Stimulated activated CD4-positive, alpha-beta T cell treated with anti-CD3 and anti-CD28 coated beads, Interleukin-12 subunit alpha, Interleukin-12 subunit beta, amount 100 ng/mL, for 48 hours (primary cell): Measurements from ENCODE around the gene PARP9.

Source experiments
- DNase-seq, 3 donors: peaks; one replicate each; pipeline ENCODE4 v3.0.0-alpha.2; 2020; ENCODE audit warnings: low read depth in 2 of 3, low spot score in 1 of 3

The PARP9 gene

DNA sequence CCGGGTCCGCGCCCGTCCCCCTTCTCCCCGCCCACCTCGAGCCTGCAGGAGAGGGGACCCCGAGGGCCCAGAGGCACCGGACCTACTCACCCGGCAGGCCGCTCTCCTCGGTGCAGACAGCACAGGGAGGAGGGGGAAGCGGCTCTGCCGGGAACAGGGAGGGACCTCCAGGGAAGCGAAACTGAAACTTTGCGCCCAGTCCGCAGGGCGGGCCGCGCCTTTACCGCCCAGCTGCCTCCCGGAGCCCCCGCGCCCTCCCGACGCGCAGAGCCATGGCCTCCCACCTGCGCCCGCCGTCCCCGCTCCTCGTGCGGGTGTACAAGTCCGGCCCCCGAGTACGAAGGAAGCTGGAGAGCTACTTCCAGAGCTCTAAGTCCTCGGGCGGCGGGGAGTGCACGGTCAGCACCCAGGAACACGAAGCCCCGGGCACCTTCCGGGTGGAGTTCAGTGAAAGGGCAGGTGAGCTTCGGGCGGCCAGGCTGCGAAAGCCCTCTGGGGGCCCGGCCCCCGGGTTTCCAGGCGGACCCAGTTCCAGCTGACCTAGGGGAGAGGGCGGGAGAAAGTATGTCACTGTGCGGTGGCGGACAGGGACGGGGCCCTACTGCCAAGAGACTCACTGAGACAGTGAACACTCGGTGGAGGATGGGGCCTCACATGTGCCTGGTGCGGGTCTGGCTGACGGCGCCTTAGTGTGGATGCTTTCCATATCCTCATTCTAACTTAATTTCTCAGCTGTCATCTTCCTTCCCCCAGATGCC is at the start of gene PARP9, which contains the start of gene DTX3L:
Gene PARP9 (minus strand): TSS at position 146 of the 758 bp plus-strand sequence. CDS start 4,680 bp downstream, outside the sequence.
Gene DTX3L (plus strand): TSS at position 184 of the 758 bp plus-strand sequence. CDS start 89 bp downstream, at position 273.
- DNase-seq: peak; percentile 63 to 75 (median 70)

DNA sequence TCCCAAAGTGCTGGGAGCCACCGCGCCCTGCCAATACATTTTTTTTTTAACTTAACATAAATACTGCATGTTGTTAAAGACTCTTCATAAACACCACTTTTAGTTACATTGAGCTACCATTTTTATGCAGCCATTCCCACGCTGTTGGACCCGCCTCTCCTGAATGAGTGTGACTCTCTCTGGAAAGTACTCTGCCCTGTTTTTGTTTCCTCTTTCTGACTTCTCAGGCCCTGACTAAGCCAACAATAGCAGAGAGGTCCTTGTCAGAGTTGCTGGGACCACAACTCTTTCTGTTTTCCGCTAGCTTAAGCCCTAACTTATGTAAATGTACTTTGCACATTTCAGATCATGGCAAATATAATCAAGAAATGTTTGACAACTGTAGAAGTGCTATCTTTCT is 48.6 kb upstream of the PARP9 start:
- no peak for DNase-seq

DNA sequence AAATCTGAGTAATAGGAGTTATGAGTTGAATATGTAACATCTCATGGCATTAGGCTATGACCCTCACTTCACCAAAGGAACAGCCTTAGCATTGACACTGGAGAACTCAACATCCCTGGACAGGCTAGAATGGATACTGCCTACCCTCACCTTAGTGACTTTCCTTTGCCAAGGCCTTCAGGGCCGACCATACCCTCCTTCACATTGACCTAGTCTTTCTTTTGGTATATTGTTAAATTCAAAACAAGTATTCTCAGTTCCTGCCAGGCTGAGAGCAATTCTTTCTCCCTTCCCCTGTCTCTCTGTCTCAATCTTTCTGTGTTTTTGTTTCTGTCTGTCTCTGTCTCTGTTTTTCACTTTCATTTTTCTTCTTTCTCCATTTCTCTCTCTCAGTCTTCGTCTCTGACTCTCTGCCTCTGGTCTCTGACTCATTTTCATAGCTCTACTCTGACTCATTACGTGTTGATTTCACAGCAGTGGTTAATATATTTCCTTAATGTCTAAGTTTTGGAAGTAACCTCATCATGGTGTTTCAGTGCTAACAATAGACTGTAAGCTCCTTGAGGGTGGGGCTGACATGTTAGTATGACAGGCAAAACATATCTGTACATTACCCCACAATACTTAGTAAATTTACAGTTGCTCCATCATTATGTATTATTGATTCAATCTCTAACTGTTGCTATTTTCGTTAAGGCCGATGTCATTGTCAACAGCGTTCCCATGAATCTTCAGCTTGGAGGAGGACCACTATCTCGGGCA is 45.9 kb upstream of the PARP9 start:
- DNase-seq: peak in 1 of 3 donors; percentile 36

GRCh38 chr3:122608916-122609315 is 44.8 kb upstream of the PARP9 start:
- no peak for DNase-seq

- no peak for DNase-seq
Measured at GRCh38 chr3:122606330-122606729, 42.2 kb upstream of the PARP9 start.

GRCh38 chr3:122603056-122603455 is 39.0 kb upstream of the PARP9 start:
- DNase-seq: no peak

GRCh38 chr3:122602011-122602710 is 38.1 kb upstream of the PARP9 start:
- no peak for DNase-seq

DNA sequence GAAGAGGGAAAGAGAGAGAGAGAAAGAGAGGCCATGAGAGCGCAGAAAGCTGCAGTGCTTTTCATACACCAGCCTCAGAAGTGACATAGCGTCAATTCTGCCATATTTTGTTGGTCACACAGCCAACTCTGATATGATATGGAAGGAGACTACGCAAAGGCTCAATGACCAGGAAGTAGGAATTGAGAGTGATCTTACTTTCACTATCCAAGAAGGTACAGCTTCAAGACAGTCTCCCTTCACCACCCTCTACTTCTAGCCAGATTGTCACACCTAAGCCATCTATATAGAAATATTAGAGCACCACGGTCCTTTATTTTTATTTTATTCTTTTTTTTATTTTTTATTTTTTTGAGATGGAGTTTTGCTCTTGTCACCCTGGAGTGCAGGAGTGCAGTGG is 34.5 kb upstream of the PARP9 start:
- no peak for DNase-seq

DNA sequence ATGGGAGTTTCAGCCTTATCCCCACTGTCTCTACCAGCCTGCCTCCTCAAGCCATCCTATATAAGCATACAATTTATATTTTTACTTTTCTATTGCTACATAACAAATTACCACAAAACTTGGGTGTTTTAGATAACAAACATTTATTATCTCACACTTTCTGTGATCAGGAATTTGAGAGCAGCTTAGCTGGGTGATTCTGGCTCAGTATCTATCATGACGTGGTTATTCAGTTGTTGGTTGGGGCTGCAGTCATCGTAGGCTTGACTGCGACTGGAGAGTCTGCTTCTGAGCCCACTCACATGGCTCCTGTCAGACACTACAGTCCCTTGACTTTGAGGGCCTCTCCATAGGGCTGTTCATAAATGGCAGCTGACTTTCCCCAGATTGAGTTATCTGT is 34.1 kb upstream of the PARP9 start:
- DNase-seq: no peak

GRCh38 chr3:122594025-122594424 is 29.9 kb upstream of the PARP9 start:
- no peak for DNase-seq

DNA sequence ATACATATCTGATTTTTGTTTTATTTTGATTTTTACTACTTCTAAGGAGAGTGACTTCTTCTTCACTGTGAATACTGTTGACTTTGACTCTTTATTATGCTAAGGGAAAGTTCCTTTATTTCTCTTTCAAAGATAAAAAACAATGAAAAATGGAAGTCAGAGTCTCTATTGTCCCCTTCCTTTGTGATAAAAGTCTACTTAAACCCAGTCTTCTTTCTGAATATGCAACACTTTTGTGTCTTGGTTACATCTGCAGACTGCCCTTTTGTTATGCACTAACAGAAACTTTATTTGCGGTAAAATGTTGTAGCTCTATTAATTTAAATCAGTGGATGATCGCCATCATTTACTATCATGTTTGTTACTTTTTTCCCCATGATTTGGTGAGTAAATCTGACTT is 26.5 kb upstream of the PARP9 start:
- no peak for DNase-seq

DNA sequence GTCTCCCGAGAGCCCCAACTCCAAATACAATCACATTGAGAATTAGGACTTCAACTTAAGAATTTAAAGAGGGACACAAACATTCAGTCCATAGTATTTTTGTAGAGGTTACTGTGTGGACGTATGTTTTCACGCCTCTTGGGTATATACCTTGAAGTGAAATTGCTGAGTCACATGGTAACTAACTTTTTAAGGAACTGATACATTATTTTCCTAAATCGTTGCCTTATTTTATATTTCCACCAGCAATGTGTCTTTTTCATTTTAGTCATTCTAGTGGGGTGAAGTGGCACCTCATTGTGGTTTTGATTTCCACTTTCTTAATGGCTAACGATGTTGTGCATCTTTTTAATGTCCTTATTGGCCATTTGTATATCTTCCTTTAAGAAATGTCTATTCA is 25.2 kb upstream of the PARP9 start:
- DNase-seq: no peak

GRCh38 chr3:122587572-122587971 is 23.5 kb upstream of the PARP9 start:
- DNase-seq: no peak

- DNase-seq: no peak
Measured at GRCh38 chr3:122586773-122587485, 22.8 kb upstream of the PARP9 start.

DNA sequence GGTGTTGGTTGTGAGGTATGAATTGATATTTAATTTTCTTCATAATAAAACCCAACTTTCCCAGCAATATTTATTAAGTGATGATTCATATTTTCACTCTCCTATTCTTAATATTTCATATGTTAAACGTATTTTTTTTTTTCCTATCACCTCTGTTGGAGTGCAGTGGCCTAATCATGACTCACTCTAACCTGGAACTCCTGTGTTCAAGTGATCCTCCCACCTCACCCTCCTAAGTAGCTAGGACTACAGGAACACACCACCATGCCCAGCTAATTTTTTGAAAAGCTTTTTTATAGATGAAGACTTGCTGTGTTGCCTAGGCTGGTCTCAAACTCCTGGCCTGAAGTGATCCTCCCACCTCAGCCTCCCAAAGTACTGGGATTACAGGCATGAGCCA is 22.0 kb upstream of the PARP9 start:
- no peak for DNase-seq

DNA sequence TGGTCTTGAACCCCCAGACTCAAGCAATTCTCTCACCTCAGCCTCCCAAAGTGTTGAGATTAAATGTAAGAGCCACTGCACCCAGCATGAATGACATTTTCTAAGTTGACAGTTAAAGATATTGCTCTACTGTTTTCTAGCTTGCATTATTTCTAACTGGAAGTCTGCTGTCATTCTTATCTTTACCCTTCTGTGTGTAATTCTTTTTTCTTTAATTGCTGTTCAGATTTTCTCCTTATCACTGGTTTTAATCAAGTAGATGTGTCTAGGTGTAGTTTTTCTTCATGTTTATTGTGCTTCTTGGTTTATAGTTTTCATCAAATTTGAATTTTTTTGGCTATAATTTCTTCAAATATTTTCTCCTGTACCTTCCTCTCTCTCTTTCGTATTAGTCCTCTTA is 18.3 kb upstream of the PARP9 start:
- no peak for DNase-seq

DNA sequence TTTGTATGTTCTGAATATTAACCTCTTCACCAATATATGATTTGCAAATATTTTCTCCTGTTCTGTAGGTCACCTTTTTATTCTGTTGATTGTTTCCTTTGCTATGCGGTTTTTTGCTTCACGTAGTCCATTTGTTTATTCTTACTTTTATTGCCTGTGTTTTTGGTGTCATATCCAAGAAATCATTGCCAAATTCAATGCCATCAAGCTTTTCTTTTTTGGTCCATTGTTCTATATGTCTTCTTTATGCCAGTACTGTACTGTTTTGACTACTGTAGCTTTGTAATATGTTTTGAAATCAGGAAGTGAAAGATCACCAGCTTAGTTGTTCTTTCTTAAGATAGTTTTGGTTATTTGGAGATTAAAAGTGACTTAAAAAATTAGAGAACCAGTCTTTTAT is 17.5 kb upstream of the PARP9 start:
- no peak for DNase-seq

GRCh38 chr3:122580470-122580869 is 16.4 kb upstream of the PARP9 start:
- no peak for DNase-seq

GRCh38 chr3:122578069-122578740 is 14.1 kb upstream of the PARP9 start:
- DNase-seq: no peak

GRCh38 chr3:122577409-122578031 is 13.4 kb upstream of the PARP9 start, which contains the start of gene PARP15:
Gene PARP15, plus strand, starts transcription at chr3:122577650. Its CDS starts 18 bp downstream, at chr3:122577668.
- peak in 1 of 3 donors; percentile 25 for DNase-seq
